Caki2 (cell line): ENCODE data around the gene CNGA3. TPM values are rescaled to one million over a fixed set of nuclear protein-coding genes. Genes with fewer than 3 reads are reported as not detected.
"Not testable (repeated sequence)": the region's sequence is repeated elsewhere in the genome, so short reads cannot be mapped to it uniquely, and the experiment has no call there.

Experiments used
- DNase-seq: peaks from one replicate; pipeline ENCODE4 v3.0.0-alpha.2; 2015; ENCODE audit warnings: low read depth
- in situ Hi-C: cut with HindIII; loops from 2 replicates; pipeline ENCODE4 v1.10.0; 2016; ENCODE audit warnings: low sequenced_read_pairs, low pct_unique_long_range_greater_than_20kb, mixed read lengths
- total RNA-seq: library from RNA; depleted of rRNA; stranded (reverse); fragments of >200 nt; shearing (Covaris generic); gene quantifications from 2 replicates; pipeline ENCODE4 v1.2.3, GENCODE V29; 2014; ENCODE audit warnings: low replicate concordance

CNGA3 gene
- total RNA-seq, 1 experiment from 2014 or later: not detected

DNA sequence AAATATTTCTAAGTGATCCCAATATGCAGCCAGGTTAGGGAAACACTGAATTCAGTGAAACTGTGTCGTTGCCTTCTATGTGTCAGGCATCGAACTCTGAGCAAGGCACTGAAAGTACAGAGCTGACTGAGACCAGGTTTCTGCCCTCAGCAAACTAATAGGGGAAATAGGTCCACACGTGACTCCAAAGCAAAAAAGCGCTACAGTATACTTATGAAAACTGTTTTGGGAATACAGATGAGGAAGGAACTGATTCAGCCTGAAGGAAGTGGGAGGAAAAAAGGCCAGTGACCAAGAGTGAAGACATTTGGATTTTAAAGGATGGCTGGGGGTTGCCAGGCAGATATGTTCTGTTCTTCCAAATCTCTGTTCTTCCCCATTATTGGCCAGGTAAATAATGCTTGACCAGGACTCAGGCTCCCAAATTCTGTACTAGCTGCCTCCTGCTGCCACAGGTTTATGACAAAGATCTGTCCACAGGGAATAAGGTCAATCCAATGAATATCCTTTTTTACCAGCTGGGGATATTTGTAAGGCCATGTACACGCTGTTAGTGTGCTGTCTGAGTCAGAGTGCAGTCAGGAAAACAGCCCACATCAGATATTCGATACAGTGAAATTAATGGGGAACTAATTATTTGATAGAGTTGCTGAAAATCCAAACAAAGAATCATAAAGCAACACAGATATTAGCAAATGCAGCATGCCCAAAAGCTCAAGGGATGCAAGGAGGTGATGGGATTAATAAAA is 73.9 kb downstream of the CNGA3 start:
- no peak for DNase-seq
- in situ Hi-C loops: no loop called here

DNA sequence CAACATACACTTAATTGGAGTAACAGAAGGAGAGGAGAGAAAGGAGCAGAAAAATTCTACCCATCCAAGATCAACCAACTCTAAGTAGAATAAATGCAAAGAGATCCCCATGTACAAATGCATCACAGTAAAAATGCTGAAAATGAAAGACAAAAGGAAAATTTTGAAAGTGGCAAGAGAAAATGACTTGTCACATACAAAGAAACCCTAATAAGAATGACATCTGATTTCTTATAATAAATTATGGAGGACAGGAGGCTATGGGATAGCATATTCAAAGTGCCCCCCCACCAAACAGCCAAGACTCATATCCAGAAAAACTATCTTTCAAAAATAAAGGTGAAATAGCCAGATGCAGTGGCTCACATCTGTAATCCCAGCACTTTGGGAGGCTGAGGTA is 76.2 kb downstream of the CNGA3 start:
- DNase-seq: no peak
- in situ Hi-C loops: no loop called here

DNA sequence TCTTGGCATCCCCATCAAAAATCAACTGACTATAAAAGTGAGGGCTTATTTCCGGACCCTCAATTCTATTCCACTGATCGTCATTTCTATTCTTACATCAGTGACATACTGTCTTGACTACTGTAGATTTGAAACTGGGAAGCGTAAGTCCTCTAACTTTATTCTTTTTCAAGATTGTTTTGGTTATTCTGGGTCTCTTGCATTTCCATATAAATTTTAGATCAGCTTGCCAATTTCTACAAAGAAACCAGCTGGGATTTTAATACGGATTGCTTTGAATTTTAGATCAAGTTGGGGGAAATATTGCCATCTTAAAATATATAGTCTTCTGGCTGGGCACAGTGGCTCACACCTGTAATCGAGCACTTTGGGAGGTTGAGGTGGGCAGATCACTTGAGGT is 80.5 kb downstream of the CNGA3 start:
- in situ Hi-C loops: no loop called here
- DNase-seq: no peak

DNA sequence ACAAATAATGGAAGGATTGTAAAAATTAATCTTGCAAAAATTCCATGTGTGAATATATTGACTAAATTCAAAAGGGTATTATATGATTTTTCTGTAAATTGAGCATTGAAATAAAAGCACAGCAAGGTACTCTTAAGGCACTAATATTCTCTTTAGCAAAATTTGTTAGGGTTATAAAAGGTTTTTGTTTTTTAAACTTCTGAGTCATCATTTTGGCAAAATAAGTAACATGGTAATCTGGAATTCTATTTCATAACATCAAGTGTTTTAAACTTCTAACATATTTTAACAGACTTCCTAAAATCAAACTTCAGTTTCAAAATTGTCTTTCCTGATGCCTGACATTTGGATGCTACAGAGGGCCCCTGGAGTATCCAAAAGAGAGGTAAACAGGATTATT is 85.9 kb downstream of the CNGA3 start:
- in situ Hi-C loops: no loop called here
- no peak for DNase-seq

DNA sequence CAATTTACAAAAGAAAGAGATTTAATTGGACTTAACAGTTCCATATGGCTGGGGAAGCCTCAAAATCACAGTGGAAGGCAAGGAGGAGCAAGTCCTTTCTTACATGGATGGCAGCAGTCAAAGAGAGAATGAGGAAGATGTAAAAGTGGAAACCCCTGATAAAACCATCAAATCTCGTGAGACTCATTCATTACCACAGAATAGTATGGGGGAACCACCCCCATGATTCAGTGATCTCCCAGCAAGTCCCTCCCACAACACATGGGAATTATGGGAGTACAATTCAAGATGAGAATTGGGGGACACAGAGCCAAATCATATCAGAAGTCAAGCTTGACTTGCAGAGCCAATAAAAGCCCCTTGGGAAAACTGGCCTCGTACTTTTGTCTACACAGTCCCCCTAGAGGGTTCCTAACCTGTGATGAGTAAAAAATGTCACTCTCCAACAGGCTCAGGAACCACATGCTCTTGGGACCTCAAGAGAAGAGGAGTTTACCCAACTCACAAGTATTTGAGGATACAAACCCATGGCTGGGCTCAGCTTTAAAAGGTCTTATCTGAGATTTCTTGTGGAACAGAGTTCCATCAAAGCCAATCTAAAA is 87.2 kb downstream of the CNGA3 start:
- in situ Hi-C loops: no loop called here
- no peak for DNase-seq

DNA sequence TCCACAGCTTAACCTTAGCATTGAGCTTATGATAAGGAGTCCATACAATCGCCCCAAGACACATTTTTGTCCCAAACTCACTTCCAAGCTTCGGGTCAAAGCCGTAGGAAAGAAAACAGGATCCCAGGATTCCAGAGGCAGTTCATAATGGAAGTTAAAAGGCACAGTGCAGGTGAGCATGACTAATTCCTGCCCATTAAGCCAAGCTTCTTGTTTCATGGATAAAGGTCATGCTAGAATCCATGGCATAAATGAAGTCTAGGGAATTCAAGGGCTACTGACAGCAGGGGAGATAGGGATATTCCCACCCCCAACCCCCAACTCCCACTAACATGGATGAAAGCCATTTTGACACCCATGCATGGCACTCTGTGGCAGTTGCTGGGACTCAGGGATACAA is 88.2 kb downstream of the CNGA3 start:
- in situ Hi-C loops: no loop called here
- DNase-seq: no peak

DNA sequence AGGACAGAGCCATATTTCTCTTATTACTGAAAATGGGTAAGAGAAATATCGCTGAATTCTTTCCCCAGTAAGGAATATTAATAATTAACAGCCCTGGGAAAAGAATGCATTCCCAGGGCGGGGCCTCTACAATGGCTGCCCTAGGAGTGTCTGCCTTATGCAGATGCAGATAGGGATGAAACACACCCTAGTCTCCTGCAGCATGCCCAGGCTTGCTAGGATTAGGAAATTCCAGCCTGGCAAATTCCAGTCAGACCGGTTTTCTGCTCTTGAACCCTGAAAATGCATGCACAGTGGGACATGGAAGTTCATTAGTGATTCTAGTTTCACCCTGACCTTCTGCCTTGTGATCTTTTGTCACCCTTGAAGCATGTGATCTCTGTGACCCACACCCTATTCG is 89.4 kb downstream of the CNGA3 start:
- peak; percentile 50 for DNase-seq
- in situ Hi-C loops: not testable (repeated sequence)

DNA sequence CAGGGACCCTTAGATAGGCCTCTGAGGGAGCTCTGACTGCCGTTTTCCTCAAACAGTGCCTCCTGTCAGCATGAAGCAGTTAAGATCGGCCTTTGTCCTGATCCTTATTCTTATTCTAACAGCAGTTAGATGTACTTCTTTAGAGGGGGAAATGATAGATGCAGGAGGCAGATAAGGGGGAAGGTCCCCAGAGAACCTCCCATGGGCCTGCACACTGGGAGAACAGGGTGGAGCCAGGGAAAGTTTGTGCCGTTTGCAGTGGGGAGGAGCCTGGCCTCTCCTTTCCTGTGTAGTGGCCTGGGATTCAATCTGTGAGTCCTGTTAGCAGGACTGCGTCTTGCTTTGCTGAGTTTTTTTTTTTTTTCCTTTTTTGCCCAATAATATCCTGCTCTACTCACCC is 90.5 kb downstream of the CNGA3 start:
- DNase-seq: no peak
- in situ Hi-C loops: no loop called here

DNA sequence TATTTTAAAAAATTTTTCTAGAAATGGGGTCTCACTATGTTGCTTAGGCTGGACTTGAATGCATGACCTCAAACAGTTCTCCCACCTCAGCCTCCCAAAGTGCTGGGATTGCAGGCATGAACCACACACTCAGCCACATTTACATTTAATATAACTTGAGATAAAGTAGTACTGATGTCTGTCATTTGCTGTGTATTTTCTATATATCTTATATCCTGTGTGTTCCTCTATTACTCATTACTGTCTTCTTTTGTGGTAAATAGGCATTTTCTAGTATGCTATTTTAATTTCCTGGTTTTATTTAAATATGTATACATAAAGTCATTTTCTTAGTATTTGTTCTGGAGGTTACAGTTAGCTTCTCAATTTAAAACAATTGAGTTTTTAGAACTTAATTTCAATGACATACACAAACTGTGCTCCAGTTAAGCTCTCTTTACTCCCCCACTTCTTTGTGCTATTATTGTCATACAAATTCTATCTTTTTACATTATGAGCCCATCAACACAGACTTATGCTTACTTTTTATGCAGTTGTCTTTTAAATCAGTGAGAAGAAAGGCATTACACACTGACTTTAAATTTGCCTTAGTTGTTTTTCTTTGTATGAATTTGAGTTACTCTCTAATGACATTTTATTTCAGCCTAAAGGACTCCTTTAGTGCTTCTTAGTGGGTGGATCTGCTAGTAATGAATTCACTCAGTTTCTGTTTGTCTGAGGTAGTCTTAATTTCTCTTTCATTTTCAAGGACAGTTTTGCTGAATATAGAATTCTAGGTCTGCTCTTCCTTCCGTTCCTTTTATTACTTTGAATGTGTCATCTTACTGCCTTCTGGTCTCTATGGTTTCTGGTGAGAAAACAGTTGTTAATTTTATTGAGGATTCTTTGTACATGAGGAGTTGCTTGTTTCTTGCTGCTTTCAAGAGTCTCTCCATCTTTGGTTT is 92.2 kb downstream of the CNGA3 start:
- DNase-seq: no peak
- in situ Hi-C loops: no loop called here

DNA sequence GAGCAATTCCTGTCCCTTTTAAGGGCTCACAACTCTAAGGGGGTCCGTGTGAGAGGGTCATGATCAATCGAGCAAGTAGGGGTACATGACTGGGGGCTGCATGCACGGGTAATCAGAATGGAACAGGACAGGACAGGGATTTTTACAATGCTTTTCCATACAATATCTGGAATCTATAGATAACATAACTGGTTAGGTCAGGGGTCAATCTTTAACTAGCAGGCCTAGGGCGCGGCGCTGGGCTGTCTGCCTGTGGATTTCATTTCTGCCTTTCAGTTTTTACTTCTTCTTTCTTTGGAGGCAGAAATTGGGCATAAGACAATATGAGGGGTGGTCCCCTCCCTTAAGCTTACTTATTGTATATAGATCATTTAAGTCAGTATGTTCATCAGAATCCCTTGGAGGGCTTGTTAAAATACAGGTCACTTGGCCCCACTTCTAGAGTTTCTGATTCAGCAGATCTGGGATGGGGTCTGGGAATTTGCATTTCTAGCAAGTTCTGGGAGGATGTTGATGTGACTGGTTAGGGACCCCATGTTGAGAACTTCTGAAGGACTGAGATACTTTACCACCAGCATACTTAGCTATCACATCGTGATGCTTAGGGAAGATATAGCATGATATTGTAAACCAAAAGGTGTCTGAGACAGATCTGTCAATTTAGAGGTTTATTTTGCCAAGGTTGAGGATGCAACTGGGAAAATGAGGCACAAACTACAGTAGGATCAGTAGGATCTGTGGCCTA is 95.6 kb downstream of the CNGA3 start:
- in situ Hi-C loops: no loop called here
- DNase-seq: no peak

DNA sequence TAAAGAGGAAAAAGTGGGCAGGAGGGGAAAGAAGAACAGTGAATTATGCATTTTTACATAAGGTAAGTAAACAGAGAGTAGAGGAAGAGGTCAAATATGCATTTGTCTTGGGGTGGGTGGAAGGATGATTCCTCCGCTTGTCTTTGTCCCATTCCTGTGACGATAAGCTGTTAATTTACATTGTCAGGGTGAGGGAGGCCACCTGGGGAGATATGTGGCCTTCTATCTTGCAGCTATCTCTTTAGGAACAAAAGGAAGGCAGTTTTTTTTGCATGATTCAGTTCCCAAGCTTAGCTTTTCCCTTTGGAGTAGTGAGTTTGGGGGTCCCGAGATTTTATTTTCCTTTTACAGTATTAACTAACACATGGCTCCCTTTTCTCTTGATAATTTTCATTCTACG is 96.2 kb downstream of the CNGA3 start:
- in situ Hi-C loops: no loop called here
- no peak for DNase-seq

DNA sequence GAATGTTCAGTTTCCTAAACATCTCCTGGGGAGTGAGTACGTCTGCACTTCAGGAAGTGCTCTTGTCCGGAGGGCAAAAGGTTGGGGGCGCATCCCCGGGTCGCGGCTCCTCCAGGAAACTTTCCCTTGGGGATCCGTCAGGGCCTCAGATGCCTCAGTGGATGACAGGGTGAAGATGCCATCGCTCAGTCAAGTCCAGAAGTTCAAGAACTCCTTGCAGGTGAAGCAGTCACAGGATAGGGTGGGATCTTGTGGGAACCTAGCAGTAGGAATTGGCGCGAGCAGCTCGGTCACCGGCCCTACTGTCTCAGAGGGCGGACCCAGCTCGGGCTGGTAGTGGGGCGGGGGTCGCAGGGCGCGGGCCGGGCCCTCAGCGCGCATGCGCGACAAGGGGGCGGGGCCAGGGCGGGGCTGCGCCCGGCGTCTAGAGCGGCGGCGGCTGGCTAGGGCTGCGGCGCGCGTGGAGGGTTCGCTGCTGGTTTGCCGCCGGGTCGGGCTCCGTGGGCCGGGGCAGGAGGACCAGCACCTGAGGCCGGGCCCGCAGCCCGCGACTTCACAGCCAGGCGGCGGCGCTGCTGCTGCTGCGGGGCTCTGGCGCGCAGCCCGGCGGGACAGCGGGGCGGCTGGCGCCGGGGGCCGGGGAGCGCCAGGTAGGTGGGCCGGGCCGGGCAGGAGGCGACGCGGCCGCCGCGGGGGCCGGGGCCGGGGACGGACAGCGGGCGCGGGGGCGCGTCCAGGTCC is 98.3 kb downstream of the CNGA3 start, which contains the start of gene INPP4A:
TSS of gene INPP4A (plus strand) at position 423 of the 741 bp plus-strand sequence. CDS start 75,191 bp downstream, outside the sequence.
- DNase-seq: peak; percentile 64
- in situ Hi-C loops: no loop called here

DNA sequence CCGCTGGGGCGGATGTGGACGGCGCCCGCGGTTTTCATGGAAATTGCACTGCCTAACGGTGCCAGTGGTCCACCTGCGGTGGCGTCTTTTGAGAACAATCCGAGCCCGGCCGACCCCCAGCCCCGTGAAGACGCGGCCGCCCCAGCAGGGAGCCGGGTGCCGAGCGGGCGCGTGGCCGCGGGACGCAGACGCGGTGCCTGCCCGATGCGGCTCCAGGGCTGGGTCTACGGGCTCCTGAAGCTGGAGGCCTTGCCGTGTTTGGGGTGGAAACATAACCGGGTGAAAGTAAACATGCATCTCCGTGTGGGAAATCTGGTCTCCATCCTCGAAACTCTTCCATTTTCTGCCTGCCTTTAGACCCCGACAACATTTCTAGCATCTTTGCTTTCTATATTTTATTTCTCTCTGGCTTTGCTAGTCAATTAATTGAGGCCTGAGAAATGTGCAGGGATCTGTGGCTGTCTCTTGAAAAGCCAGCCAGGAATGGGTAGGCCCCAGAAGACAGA is 99.0 kb downstream of the CNGA3 start:
- DNase-seq: peak; percentile 13
- in situ Hi-C loops: no loop called here

DNA sequence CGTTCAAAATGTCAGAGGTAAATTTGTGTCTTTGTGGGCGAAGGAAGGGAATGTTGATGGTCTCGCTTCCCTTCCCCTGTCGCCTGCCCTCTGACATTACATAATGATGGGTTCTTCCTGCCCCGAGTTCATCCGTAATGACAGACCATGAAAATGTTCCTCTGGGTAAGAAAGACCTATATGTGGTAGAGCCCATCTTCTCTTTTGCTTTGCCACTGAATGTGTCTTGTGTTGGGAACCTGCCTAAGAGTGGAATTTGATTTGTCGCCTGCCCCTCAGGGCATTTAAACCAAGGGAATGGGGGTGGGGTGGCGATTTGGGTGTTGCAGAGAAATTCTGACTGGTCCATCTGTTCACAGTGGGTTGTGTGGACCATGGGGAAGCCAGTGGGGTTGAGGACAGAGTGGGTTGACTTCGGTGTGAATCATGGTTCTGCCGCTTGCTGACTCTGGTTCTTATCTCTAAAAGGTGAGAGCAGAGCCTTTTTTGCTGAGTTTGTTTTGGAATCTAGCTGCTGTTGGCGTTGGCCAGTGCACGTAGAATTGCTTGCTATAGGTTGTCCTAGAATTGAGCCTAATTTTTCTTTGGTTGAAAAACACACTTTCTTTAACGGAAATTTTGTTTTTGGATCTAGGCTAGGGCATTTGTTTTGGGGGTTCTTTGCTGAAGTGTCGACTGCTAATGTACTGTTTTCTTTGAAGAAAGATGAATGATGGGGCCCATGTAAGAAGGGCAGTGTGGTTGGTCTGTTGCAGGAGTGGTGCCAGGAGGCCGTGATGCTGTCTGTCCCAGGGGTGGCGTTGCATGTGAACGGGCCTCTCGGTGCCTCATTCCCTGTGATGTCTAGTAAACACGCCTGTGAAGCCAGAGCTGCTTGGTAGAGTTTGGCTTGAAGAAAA is 99.7 kb downstream of the CNGA3 start:
- DNase-seq: no peak
- in situ Hi-C loops: no loop called here

DNA sequence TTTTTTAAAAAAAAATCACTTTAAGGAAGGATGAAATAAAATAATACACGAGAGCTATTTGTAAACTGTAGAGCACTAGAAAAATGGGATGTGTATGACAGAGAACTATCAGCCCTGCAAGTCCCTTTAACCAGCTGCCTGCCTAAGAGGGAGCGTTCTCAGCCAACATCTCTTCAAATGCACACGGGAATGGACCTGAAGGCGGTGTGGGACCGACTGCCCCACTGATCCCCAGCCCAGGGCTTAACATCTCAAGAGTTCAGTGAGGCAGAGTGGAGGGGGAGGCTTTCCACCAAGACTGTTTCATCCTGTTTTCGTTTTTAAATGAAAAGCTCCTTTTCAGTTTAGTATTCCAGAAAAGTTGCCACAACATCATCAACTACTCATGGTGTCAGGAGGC is 100.6 kb downstream of the CNGA3 start:
- no peak for DNase-seq
- in situ Hi-C loops: no loop called here
